ENCODE results near the gene HPCAL1.

GRCh38 chr2:10343191-10343590, 40.5 kb downstream of the HPCAL1 start:
- TF ChIP-seq RAD21 (IDR thresholded peaks at IDR 0.05; ENCODE audit: low read depth) (no peak), NFIC (IDR thresholded peaks at IDR 0.05) (no peak), TAF1 (IDR thresholded peaks at IDR 0.05; ENCODE audit: low read depth) (no peak), USF1 (IDR thresholded peaks at IDR 0.05) (no peak), REST (IDR thresholded peaks at IDR 0.05; ENCODE audit: low read depth) (no peak)
- TF ChIP-seq, protein P1, sequence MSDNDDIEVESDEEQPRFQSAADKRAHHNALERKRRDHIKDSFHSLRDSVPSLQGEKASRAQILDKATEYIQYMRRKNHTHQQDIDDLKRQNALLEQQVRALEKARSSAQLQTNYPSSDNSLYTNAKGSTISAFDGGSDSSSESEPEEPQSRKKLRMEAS (IDR thresholded peaks at IDR 0.05): no peak
